Ovary (tissue), 9 donors: ENCODE measurements around the gene FASTK. TPM values are rescaled to one million over a fixed set of nuclear protein-coding genes. Genes with fewer than 3 reads are reported as not detected.

Experiments
- DNase-seq, 5 donors: peaks; one replicate each; pipeline ENCODE4 v3.0.0-alpha.2; 2019 to 2020
- H3K27ac ChIP-seq, 2 donors: fragments of 200-600 bp; one replicate each; pipeline versions ENCODE4 v1.5.1 to v1.8.0; 2019 to 2022
- H3K27me3 ChIP-seq: fragments of 200-600 bp; one replicate; pipeline ENCODE4 v1.8.0; 2022
- H3K36me3 ChIP-seq: fragments of 200-600 bp; sonication (generic); one replicate; pipeline ENCODE4 v1.5.1; 2019
- H3K4me1 ChIP-seq: one replicate; pipeline ENCODE4 v1.8.1; 2013; ENCODE audit warnings: mild to moderate bottlenecking, moderate library complexity; ENCODE audit not compliant: insufficient read depth
- H3K4me3 ChIP-seq: fragments of 200-600 bp; sonication (generic); one replicate; pipeline ENCODE4 v1.5.1; 2017
- H3K9me3 ChIP-seq, 2 donors: fragments of 200-600 bp in 1 of 2; sonication (generic) in 1 of 2; one replicate each; pipeline versions ENCODE4 v1.5.1 to v1.8.1; 2013 to 2019; ENCODE audit warnings: mild to moderate bottlenecking in 1 of 2, moderate library complexity in 1 of 2
- EP300 ChIP-seq: sonication (generic); formaldehyde crosslinking; IDR thresholded peaks from one replicate; pipeline ENCODE4 v1.6.1; 2017; ENCODE audit warnings: antibody characterized with exemption
- POLR2A ChIP-seq: fragments of 450-650 bp; IDR thresholded peaks from one replicate; pipeline ENCODE4 v1.6.1; 2017; ENCODE audit warnings: antibody characterized with exemption, mild to moderate bottlenecking, moderate library complexity
- WGBS, 3 donors: extraction: QIAGEN DNeasy Blood & Tissue Kit in 1 of 3; methylation state at CpG; one replicate each; pipeline versions ENCODE4 v1.1.5 to v1.1.7; 2013 to 2017; 5-methylcytosine and 5-hydroxymethylcytosine counted together
- intact Hi-C, 4 donors: fragments of 100-400 bp; cut with DNase I; formaldehyde crosslinking; loops; one replicate each; pipeline versions ENCODE4 v1.11.0 to v1.15.1; 2022 to 2023
- polyA plus RNA-seq, 2 donors: library from polyadenylated mRNA; stranded (reverse); fragments of 200-250 nt in 1 of 2; fragments of 350-450 nt in 1 of 2; fragmentation: Illumina TruSeq in 1 of 2; extraction: RNeasy Lipid Tissue Mini Kit (QIAGEN cat#74804) in 1 of 2; gene quantifications; one replicate each; pipeline ENCODE4 v1.2.3, GENCODE V29; 2013 to 2014
- total RNA-seq, 7 donors: library from RNA; depleted of rRNA in 2 of 7; stranded (reverse); fragments of >200 nt in 2 of 7; fragmentation: NEBNext Ultra II Directional in 3 of 7; extraction: Animal tissue kit (Norgen Biotek cat#: 25700) in 3 of 7; gene quantifications; one replicate each; pipeline versions ENCODE4 v1.1.0 to v1.2.4, GENCODE V29; 2016 to 2023
- TF ChIP-seq, protein P1 (sequence below), 3 donors: fragments of 450-650 bp in 2 of 3; fragments of 200-600 bp in 1 of 3; IDR thresholded peaks; one replicate each; pipeline versions ENCODE4 v1.5.1 to v1.8.0; 2016 to 2022; ENCODE audit warnings: antibody characterized with exemption in 3 of 3, mild to moderate bottlenecking in 1 of 3
- donor health status: DM: no; HTN: no; CAD: no; lungs with moderate emphysema.
- donor health status: DM: no; HTN: no; CAD: no.
- donor health status: Bipolar disorder and iron deficiency.
- donor health status: DM: yes; HTN: yes; CAD: no.
- donor health status: DM: no; HTN: no; CAD: no.
- donor health status: DM: yes; HTN: yes; CAD: no.

The FASTK gene
- total and polyA plus RNA-seq, 9 donors: 5.4 to 95.2 (median 75.8) TPM

DNA sequence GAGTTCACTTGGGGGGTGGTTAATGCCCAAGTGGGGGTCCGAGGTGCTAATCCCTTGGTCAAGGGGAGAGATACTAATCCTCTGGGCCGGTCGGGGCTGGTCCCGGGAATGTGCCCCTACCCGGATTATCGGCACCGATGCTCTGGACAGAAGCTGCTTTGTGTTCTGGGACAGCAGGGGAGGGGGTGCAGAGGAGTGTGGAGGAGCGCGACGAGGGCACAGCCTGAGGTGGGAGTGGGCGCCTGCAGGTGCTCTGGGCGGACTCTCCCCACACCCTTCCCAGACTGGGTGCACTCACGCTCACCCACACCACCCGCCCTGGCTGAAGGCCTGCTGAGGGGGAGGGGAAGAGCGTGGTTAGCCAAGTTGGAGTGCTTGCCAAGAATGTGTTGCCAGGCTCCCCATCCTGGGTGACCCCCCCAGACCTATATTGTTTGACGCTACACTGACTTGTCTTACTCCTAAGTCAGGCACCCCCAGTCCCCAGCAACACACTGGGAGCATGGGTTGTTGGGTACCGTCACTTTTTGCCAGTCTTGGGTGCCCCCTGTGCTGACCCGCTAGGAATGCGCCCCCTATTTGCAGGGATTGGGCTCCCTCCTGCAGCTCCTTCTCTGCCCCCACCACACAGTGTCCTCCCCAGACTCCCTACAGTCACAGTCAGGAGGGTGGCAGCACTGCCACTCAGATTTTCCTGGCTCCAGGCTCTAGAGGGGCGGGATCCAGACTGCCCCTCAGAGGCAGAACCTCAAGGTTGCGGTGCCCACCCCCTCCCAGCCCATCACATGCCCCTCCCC, 20.0 kb downstream of the FASTK start:
- 6 to 9% (median 9%) methylated on average over 19 to 21 of the region's 21 CpGs for WGBS, 3 donors
- intact Hi-C loops: loop anchor here in 1 of 4 donors (2.0 kb wide), 1 partner anchor 22 kb away; the partner anchor contains the start of gene TMUB1
- Histone ChIP-seq H3K36me3 (no peaks in the 10 kb centered on the region), H3K9me3 (no peaks in the 10 kb centered on the region), H3K27me3 (no peaks in the 10 kb centered on the region), H3K27ac (peak overlapping the region in 1 of 2 donors; percentile 97), H3K4me1 (peaks cover 25% of the 10 kb centered on the region), H3K4me3 (peak overlapping the region; percentile 81)
- no peak for TF ChIP-seq POLR2A
- TF ChIP-seq, protein P1, sequence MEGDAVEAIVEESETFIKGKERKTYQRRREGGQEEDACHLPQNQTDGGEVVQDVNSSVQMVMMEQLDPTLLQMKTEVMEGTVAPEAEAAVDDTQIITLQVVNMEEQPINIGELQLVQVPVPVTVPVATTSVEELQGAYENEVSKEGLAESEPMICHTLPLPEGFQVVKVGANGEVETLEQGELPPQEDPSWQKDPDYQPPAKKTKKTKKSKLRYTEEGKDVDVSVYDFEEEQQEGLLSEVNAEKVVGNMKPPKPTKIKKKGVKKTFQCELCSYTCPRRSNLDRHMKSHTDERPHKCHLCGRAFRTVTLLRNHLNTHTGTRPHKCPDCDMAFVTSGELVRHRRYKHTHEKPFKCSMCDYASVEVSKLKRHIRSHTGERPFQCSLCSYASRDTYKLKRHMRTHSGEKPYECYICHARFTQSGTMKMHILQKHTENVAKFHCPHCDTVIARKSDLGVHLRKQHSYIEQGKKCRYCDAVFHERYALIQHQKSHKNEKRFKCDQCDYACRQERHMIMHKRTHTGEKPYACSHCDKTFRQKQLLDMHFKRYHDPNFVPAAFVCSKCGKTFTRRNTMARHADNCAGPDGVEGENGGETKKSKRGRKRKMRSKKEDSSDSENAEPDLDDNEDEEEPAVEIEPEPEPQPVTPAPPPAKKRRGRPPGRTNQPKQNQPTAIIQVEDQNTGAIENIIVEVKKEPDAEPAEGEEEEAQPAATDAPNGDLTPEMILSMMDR (IDR thresholded peaks at IDR 0.05): no peak
- TF ChIP-seq EP300: no peak
- peak; percentile 45 to 74 (median 66) for DNase-seq

DNA sequence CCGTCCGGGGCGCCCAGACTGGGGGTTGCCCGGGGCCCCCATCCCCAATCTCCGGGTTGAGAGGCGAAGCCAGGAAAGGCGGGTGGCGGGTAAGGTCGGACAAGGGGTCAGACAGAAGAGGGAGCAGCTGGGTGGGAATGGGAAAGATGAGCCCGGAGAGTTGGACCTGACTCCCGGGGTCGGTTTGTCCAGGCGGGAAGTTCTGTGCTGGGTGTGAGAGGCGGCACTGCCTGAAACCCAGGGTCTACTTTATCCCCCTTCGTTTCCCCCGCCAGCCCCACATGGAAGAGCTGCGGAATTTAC, 20.5 kb downstream of the FASTK start:
- Histone ChIP-seq H3K27me3 (no peaks in the 10 kb centered on the region), H3K4me3 (peak overlapping the region; percentile 81), H3K4me1 (peaks cover 25% of the 10 kb centered on the region), H3K9me3 (no peaks in the 10 kb centered on the region), H3K27ac (peak overlapping the region; percentile 88 to 97), H3K36me3 (no peaks in the 10 kb centered on the region)
- intact Hi-C loops: loop anchor here in 1 of 4 donors (2.0 kb wide), 1 partner anchor 23 kb away; the partner anchor contains the start of gene TMUB1
- 0 to 1% (median 1%) methylated on average over 14 to 17 of the region's 17 CpGs for WGBS, 3 donors
- TF ChIP-seq, protein P1 (IDR thresholded peaks at IDR 0.05): no peak
- TF ChIP-seq EP300 (no peak), POLR2A (no peak)
- DNase-seq: no peak

DNA sequence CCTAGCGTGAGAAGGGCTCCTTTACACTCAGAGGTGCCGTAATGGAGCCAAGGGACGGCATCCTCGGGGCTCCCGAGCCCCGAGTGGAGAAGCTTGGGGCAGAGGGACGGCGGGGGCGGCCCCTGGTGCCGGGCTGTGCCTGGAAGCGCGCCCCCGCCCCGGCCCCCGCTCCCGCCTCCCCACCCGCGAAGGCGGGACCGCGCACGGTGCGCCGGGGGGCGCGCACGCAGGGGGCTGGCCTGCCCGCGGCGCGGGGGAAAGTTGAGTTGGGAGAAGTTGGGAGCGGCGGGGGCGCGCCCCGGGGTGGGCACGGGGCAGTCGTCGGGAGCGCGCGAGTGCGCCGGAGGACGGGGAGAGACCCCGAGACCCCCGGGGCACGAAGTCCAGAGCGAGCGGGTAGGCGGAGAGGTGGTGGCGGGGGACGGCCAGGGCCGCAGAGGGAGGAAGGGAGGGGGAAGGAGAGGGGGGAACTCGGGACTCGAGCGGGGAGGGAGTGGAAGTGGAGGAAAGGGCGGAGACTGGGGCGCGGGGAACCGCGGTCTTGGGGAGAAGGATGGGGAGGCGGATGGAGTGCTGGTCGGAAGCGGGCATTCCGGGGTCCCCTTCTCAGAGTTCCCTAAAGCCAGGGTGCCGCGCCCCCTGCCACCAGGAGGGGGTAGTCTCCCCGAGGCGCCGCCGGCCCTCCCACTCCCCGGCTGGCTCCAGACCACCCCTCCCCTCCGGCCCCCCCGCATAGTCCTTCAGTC, 21.1 kb downstream of the FASTK start, which contains the start of gene SLC4A2:
SLC4A2 (plus strand) TSS at position 223 of the 746 bp plus-strand sequence. CDS start 2,399 bp downstream, outside the sequence.
- Histone ChIP-seq H3K4me3 (peak within 1 kb of the TSS; percentile 81), H3K27ac (peak within 1 kb of the TSS; percentile 88 to 97), H3K4me1 (peaks cover 25% of the 10 kb centered on the region), H3K27me3 (no peaks in the 10 kb centered on the region), H3K36me3 (no peaks in the 10 kb centered on the region), H3K9me3 (no peaks in the 10 kb centered on the region)
- TF ChIP-seq POLR2A: peak; percentile 37
- TF ChIP-seq EP300: no peak
- TF ChIP-seq, protein P1 (IDR thresholded peaks at IDR 0.05): peak in 2 of 3 donors; percentile 26 to 37
- 0 to 1% (median 1%) methylated on average over 45 to 75 of the region's 75 CpGs for WGBS, 3 donors
- intact Hi-C loops: loop anchor here in 1 of 4 donors (2.0 kb wide), 1 partner anchor 23 kb away; the partner anchor contains the start of gene TMUB1
- DNase-seq: peak; percentile 82 to 91 (median 87)

DNA sequence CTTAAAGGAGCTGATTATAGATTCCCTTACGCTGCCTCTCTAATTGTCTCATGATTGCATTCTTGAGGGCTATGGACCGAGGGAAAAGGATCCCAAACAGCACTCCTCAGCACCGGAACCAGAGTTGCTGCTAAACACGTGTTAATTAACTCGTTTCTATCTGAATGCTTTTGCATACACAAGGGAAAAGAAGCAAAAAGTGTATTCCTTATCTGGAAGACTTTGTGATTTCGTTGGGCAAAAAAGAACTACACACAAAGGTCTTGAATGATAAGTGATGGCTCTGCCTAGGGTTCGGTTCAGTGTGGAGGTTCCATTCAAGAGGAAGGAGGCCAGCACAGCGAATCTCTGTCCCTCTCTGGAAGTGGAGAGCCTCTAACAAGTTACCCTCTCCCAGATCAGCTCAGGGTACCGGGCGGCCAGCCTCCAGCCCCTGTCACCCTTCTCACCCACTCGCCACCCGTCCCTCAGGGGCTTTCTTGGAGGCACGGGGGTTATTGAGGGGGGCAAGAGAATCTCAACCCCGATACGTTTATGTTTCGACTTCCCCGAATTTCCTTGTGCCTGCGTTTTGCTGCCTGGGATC, 21.7 kb downstream of the FASTK start:
- TF ChIP-seq, protein P1 (IDR thresholded peaks at IDR 0.05): no peak
- TF ChIP-seq POLR2A (no peak), EP300 (no peak)

More for the DNA sequence above, 21.7 kb downstream of the FASTK start:
- DNase-seq: no peak
- 3 to 6% (median 4%) methylated on average over 18 of the region's 18 CpGs for WGBS, 3 donors
- Histone ChIP-seq H3K9me3 (no peaks in the 10 kb centered on the region), H3K4me3 (peak overlapping the region; percentile 81), H3K36me3 (no peaks in the 10 kb centered on the region), H3K27ac (peak overlapping the region; percentile 88 to 97), H3K27me3 (no peaks in the 10 kb centered on the region), H3K4me1 (peaks cover 25% of the 10 kb centered on the region)
- intact Hi-C loops: no loop called here
